ENCODE results near the gene SPATA31C1. TPM values are rescaled to one million over a fixed set of nuclear protein-coding genes. Genes with fewer than 3 reads are reported as not detected.

The SPATA31C1 gene
- total RNA-seq, 1 experiment from 2014 or later: not detected

GRCh38 chr9:87875060-87875459, 42.7 kb upstream of the SPATA31C1 start (continued):
- no peak for TF ChIP-seq CTCF (IDR thresholded peaks at IDR 0.05 in 2 of 3, conservative IDR thresholded peaks at IDR 0.05 in 1 of 3; ENCODE audit: borderline replicate concordance in 1 of 3, insufficient read depth in 1 of 3, low read depth in 2 of 3, low read length in 2 of 3)
- no peak for TF ChIP-seq MAX (IDR thresholded peaks at IDR 0.05)
- TF ChIP-seq JUND (IDR thresholded peaks at IDR 0.05): no peak

- H3K4me1 ChIP-seq (ENCODE audit: control insufficient read depth in 1 of 2, insufficient read depth in 2 of 2, low read length in 2 of 2): peaks cover 0 to 7% of the 10 kb centered on the region in 2 experiments; a peak in 2 of 4 replicates
- no peaks in the 10 kb centered on the region for H4K20me1 ChIP-seq (ENCODE audit: insufficient read depth)
- no peak overlapping the region for H3K4me3 ChIP-seq (replicated peaks in 1 of 2; ENCODE audit: low read depth in 1 of 2, low read length in 2 of 2)
- H3K36me3 ChIP-seq (ENCODE audit: control insufficient read depth in 1 of 2, insufficient read depth in 2 of 2, low read length in 2 of 2): no peaks in the 10 kb centered on the region
- RAD21 ChIA-PET (ENCODE audit: low non-redundant PET in 1 of 2, low total read pairs in 2 of 2, uncharacterized antibody in 2 of 2, unreplicated experiment in 2 of 2): no interaction called here
- intact Hi-C loops (cut with micrococcal nuclease): no loop called here
- CTCF ChIA-PET: no interaction called here
- no peak overlapping the region for H3K4me2 ChIP-seq (ENCODE audit: low read length)
- peaks cover 0 to 6% of the 10 kb centered on the region in 2 experiments; a peak in 1 of 4 replicates for H3K9me3 ChIP-seq (ENCODE audit: control insufficient read depth in 1 of 2, insufficient read depth in 1 of 2, low read depth in 1 of 2, low read length in 2 of 2)
- ATAC-seq (no peak), DNase-seq (ENCODE audit: low read depth, low spot score) (no peak)
- no peak overlapping the region for H3K27ac ChIP-seq (ENCODE audit: low read depth, low read length)
- no peak overlapping the region for H2AFZ ChIP-seq (ENCODE audit: low read depth, low read length, poor library complexity, severe bottlenecking)
- no TSS peak for BruUV-seq (replicated peaks)
- H3K27me3 ChIP-seq (ENCODE audit: insufficient read depth, low read length): no peaks in the 10 kb centered on the region
- no peaks in the 10 kb centered on the region for H3K79me2 ChIP-seq (ENCODE audit: insufficient read depth, low read length)
- no peak overlapping the region for H3K9ac ChIP-seq (ENCODE audit: low read length)
- TF ChIP-seq ZFX (IDR thresholded peaks at IDR 0.05): no peak
- TF ChIP-seq REST (IDR thresholded peaks at IDR 0.05; ENCODE audit: low read depth): no peak
- no peak for TF ChIP-seq SIN3A (IDR thresholded peaks at IDR 0.05; ENCODE audit: low read depth)
- no peak for TF ChIP-seq CBX3 (IDR thresholded peaks at IDR 0.05; ENCODE audit: low read depth)
- POLR2A ChIA-PET: no interaction called here
- no peaks in the 10 kb centered on the region for H3K9me2 ChIP-seq (ENCODE audit: insufficient read depth)
These were observed 41.8 kb upstream of the SPATA31C1 start for GRCh38 chr9:87875831-87876545.

All from HCT116 (cell line).